Thoracic aorta (tissue), 2 donors: ENCODE measurements around the gene UBE4A. TPM values are rescaled to one million over a fixed set of nuclear protein-coding genes. Genes with fewer than 3 reads are reported as not detected.

Experiments used
- ATAC-seq: fragments of 150-250 bp; one replicate; pipeline ENCODE4 v1.8.0; 2017; ENCODE audit warnings: low read depth; ENCODE audit not compliant: insufficient number of reproducible peaks, low FRiP score
- DNase-seq: peaks from one replicate; pipeline ENCODE4 v3.0.0-alpha.2; 2020; ENCODE audit warnings: low spot score
- H3K27ac ChIP-seq, 2 donors: fragments of 200-600 bp; sonication (generic); 1 replicate in 1 of 2; 2 replicates in 1 of 2; pipeline ENCODE4 v1.5.1; 2016; ENCODE audit warnings: mild to moderate bottlenecking in 2 of 2, moderate library complexity in 2 of 2
- H3K27me3 ChIP-seq: fragments of 200-600 bp; sonication (generic); replicated peaks from 2 replicates; pipeline ENCODE4 v1.6.0; 2016; ENCODE audit warnings: mild to moderate bottlenecking; ENCODE audit not compliant: insufficient read depth
- H3K36me3 ChIP-seq: fragments of 200-600 bp; sonication (generic); one replicate; pipeline ENCODE4 v1.5.1; 2016
- H3K4me1 ChIP-seq, 2 donors: fragments of 200-600 bp; sonication (generic); 1 replicate in 1 of 2; 2 replicates in 1 of 2; pipeline versions ENCODE4 v1.5.1 to v1.6.0; 2016; ENCODE audit warnings: low read depth in 2 of 2, mild to moderate bottlenecking in 1 of 2; ENCODE audit not compliant: control insufficient read depth in 1 of 2
- H3K4me3 ChIP-seq: fragments of 200-600 bp; sonication (generic); 2 replicates; pipeline ENCODE4 v1.5.1; 2016; ENCODE audit warnings: mild to moderate bottlenecking
- H3K9me3 ChIP-seq: fragments of 200-600 bp; sonication (generic); 2 replicates; pipeline ENCODE4 v1.5.1; 2016
- total RNA-seq, 2 donors: library from RNA; depleted of rRNA; stranded (reverse); fragments of >200 nt; gene quantifications; one replicate each; pipeline versions ENCODE4 v1.1.0 to v1.2.3, GENCODE V29; 2016
- TF ChIP-seq, protein P1 (sequence below): fragments of 200-600 bp; sonication (generic); IDR thresholded peaks from one replicate; pipeline ENCODE4 v1.5.1; 2019; ENCODE audit warnings: antibody characterized with exemption

UBE4A gene
- total RNA-seq, 2 donors from 2014 or later: 37.1 to 49.0 TPM

DNA sequence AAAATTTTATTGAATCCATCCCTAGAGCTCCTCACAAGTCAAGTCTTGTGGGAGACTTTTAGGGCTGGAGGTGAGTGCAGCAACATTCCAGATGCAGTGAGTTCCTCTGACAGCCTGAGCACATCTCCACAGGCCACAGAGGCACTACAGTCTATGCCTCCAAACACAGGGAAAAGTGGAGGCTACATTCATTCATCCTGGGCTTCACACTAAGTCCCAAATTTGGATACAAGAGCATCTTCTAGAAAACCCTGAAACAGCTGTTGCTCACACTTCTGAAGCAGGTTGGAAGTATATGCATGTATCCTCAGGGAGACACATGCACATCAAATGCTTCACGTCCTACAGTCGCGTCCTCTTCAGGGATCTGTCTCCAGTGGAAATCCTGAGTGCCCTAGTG lies 18.1 kb upstream of the UBE4A start:
- no peak for ATAC-seq
- H3K4me3 ChIP-seq: no peak overlapping the region
- no peaks in the 10 kb centered on the region for H3K27me3 ChIP-seq
- TF ChIP-seq, protein P1, sequence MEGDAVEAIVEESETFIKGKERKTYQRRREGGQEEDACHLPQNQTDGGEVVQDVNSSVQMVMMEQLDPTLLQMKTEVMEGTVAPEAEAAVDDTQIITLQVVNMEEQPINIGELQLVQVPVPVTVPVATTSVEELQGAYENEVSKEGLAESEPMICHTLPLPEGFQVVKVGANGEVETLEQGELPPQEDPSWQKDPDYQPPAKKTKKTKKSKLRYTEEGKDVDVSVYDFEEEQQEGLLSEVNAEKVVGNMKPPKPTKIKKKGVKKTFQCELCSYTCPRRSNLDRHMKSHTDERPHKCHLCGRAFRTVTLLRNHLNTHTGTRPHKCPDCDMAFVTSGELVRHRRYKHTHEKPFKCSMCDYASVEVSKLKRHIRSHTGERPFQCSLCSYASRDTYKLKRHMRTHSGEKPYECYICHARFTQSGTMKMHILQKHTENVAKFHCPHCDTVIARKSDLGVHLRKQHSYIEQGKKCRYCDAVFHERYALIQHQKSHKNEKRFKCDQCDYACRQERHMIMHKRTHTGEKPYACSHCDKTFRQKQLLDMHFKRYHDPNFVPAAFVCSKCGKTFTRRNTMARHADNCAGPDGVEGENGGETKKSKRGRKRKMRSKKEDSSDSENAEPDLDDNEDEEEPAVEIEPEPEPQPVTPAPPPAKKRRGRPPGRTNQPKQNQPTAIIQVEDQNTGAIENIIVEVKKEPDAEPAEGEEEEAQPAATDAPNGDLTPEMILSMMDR: no peak
- H3K9me3 ChIP-seq: no peaks in the 10 kb centered on the region
- DNase-seq: no peak
- no peaks in the 10 kb centered on the region for H3K36me3 ChIP-seq
- no peaks in the 10 kb centered on the region for H3K4me1 ChIP-seq
- H3K27ac ChIP-seq: no peak overlapping the region

- H3K9me3 ChIP-seq: no peaks in the 10 kb centered on the region
- H3K36me3 ChIP-seq: no peaks in the 10 kb centered on the region
- no peak for DNase-seq
- TF ChIP-seq, protein P1: no peak
- no peaks in the 10 kb centered on the region for H3K4me1 ChIP-seq
- peak overlapping the region; percentile 27 for H3K4me3 ChIP-seq
- no peaks in the 10 kb centered on the region for H3K27me3 ChIP-seq
- no peak for ATAC-seq
- no peak overlapping the region for H3K27ac ChIP-seq
Measured at GRCh38 chr11:118341815-118342489, 17.4 kb upstream of the UBE4A start.

DNA sequence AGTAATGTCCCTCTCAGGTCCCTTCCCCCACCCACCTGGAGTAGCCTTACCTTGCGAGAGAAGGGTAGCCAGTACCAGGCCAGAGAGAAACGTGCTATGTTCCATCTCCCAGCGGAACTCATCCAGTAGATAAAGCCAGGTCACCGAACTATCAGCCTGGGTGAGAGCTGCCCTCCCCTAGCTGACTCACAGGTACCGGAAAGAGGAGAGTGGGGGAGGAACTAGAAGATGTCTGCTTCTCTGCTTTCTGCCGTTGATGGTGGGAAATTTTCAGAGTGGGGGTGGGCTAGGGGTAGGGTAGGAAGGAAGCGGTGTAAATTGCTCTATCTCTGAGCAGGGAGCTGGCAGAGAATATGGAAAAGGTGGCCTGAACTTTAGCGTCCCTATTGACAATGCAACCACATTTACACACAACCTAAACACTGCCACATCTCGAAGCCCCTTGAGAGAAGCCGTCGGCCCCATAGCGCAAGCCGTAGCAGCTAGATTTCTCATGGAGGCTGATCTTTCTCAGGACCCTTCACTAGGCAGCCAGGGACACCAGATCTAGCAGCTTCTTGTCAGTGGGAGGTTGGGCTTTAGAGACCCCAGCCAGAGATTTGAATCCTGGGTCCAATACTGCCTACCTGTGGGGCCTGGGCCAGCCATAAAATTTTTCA lies 16.8 kb upstream of the UBE4A start, which contains the start of gene CD3D:
TSS of gene CD3D (minus strand) at position 203 of the 659 bp plus-strand sequence. CDS start at position 105, 98 bp downstream.
- Histone ChIP-seq H3K27me3 (no peaks in the 10 kb centered on the region), H3K4me3 (peak within 1 kb of the TSS; percentile 27), H3K27ac (no peak within 1 kb of the TSS), H3K9me3 (no peaks in the 10 kb centered on the region), H3K36me3 (no peaks in the 10 kb centered on the region), H3K4me1 (no peaks in the 10 kb centered on the region)
- no peak for DNase-seq
- TF ChIP-seq, protein P1: no peak
- ATAC-seq: no peak

- TF ChIP-seq, protein P1: no peak
- ATAC-seq (no peak), DNase-seq (no peak)
- H3K36me3 ChIP-seq: no peaks in the 10 kb centered on the region
- no peak overlapping the region for H3K4me3 ChIP-seq
- H3K4me1 ChIP-seq: no peaks in the 10 kb centered on the region
- H3K27me3 ChIP-seq: no peaks in the 10 kb centered on the region
- no peaks in the 10 kb centered on the region for H3K9me3 ChIP-seq
- no peak overlapping the region for H3K27ac ChIP-seq
Measured at GRCh38 chr11:118343248-118343647, 16.2 kb upstream of the UBE4A start.

DNA sequence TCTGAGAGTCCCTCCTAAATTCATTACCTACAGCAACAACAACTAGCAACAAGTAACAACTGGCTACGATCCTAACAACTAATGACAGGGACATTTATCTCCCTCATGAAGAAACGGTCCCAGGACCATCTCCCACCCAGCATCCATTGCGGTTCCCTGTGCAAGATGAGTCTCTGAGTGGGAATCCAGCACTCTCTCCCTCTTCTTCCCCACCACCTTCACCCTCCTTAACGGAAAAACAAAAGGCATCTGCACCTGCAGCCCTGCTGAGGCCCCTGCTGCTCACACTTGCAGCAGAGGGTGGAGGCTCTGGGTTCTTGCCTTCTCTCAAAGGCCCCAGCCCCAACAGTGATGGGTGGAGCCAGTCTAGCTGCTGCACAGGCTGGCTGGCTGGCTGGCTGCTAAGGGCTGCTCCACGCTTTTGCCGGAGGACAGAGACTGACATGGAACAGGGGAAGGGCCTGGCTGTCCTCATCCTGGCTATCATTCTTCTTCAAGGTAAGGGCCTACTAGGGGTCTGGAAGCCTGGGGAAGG lies 15.4 kb upstream of the UBE4A start, which contains the start of gene CD3G:
TSS of gene CD3G (plus strand) at position 364 of the 535 bp plus-strand sequence. CDS start at position 444, 80 bp downstream.
- ATAC-seq: no peak
- no peaks in the 10 kb centered on the region for H3K27me3 ChIP-seq
- TF ChIP-seq, protein P1: no peak

More for the DNA sequence above, 15.4 kb upstream of the UBE4A start, which contains the start of gene CD3G:
- no peaks in the 10 kb centered on the region for H3K4me1 ChIP-seq
- H3K27ac ChIP-seq: no peak within 1 kb of the TSS
- no peaks in the 10 kb centered on the region for H3K36me3 ChIP-seq
- no peak within 1 kb of the TSS for H3K4me3 ChIP-seq
- DNase-seq: no peak
- no peaks in the 10 kb centered on the region for H3K9me3 ChIP-seq
